Kidney (tissue), 14 donors: ENCODE results near the gene CCDC57. TPM values are rescaled to one million over a fixed set of nuclear protein-coding genes. Genes with fewer than 3 reads are reported as not detected.

ENCODE experiments used
- DNase-seq, 5 donors: peaks; one replicate each; pipeline ENCODE4 v3.0.0-alpha.2; 2013 to 2020
- FAIRE-seq: peaks from 2 replicates; lab custom pipeline; 2012; peaks lifted over from hg19 to GRCh38; lab: Jason Lieb, UNC
- H3K27ac ChIP-seq, 2 donors: one replicate each; pipeline ENCODE4 v1.7.0; 2013; ENCODE audit warnings: low read depth in 2 of 2, low read length in 2 of 2, inconsistent platforms in 1 of 2
- H3K27me3 ChIP-seq: one replicate; pipeline ENCODE4 v1.7.1; 2013; ENCODE audit warnings: low read length, inconsistent platforms; ENCODE audit not compliant: control insufficient read depth, insufficient read depth
- H3K36me3 ChIP-seq, 3 donors: one replicate each; pipeline versions ENCODE4 v1.7.0 to v1.7.1; 2013; ENCODE audit warnings: low read length in 3 of 3, control low read depth in 1 of 3, inconsistent platforms in 1 of 3; ENCODE audit not compliant: insufficient read depth in 3 of 3, control insufficient read depth in 2 of 3
- H3K4me1 ChIP-seq, 3 donors: one replicate each; pipeline versions ENCODE4 v1.7.0 to v1.7.1; 2013; ENCODE audit warnings: low read length in 3 of 3, inconsistent platforms in 1 of 3, low read depth in 1 of 3; ENCODE audit not compliant: control insufficient read depth in 2 of 3, insufficient read depth in 2 of 3
- H3K4me3 ChIP-seq, 3 donors: one replicate each; pipeline versions ENCODE4 v1.7.0 to v1.8.1; 2013; ENCODE audit warnings: low read length in 3 of 3, control low read depth in 1 of 3, inconsistent platforms in 1 of 3
- H3K9ac ChIP-seq, 3 donors: one replicate each; pipeline versions ENCODE4 v1.7.0 to v1.7.1; 2013; ENCODE audit warnings: low read length in 3 of 3, control low read depth in 1 of 3, inconsistent platforms in 1 of 3
- H3K9me3 ChIP-seq, 3 donors: one replicate each; pipeline versions ENCODE4 v1.7.0 to v1.7.1; 2013; ENCODE audit warnings: low read length in 3 of 3, control low read depth in 1 of 3, inconsistent platforms in 1 of 3; ENCODE audit not compliant: control insufficient read depth in 2 of 3, insufficient read depth in 1 of 3
- intact Hi-C: fragments of 100-400 bp; cut with DNase I; formaldehyde crosslinking; loops from one replicate; pipeline ENCODE4 v1.11.1; 2022
- polyA plus RNA-seq: library from polyadenylated mRNA; stranded (reverse); fragments of 350-450 nt; fragmentation: Illumina TruSeq; extraction: RNeasy Lipid Tissue Mini Kit (QIAGEN cat#74804); gene quantifications from one replicate; pipeline ENCODE4 v1.2.3, GENCODE V29; 2014; ENCODE audit warnings: low read depth, low replicate concordance; ENCODE audit not compliant: insufficient read depth
- total RNA-seq: library from RNA; stranded (reverse); fragmentation: NEBNext Ultra II Directional; extraction: Animal tissue kit (Norgen Biotek cat#: 25700); gene quantifications from one replicate; pipeline ENCODE4 v1.2.1, GENCODE V29; 2021
- TF ChIP-seq, protein P1 (sequence below): IDR thresholded peaks from 3 replicates; pipeline ENCODE4 v1.5.1; 2012; ENCODE audit warnings: mild to moderate bottlenecking, moderate library complexity, borderline replicate concordance; ENCODE audit not compliant: insufficient read depth; ENCODE audit errors: extremely low read depth
- donor health status: control.
- donor health status: control.
- donor health status: control.
- donor health status: control.
- donor health status: control.
- donor health status: DM: yes; HTN: yes; CAD: no.
- donor health status: Normal renal cell carcinoma (clear cell type).

The CCDC57 gene
- total and polyA plus RNA-seq, 2 donors from 2014 or later: 46.7 to 79.4 TPM

DNA sequence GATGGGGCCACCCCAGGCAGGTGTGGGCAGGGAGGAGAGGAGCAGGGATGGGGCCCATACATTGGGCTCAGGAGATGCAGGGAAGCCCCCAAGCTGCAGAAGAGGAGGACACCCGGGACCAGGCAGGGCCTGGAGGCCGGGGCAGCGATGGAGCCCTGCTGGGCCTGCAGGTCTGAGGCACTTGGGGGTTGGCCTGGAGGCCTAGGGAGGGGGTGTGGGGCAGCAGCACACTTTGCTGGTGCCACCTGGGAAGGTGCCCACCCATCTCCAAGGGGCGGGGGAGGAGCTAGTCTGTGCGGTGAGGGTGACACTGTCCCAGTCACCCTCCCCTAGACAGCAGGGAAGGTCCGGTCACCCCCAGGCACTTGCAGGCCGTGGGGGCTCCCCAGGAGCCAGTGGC, 6.4 kb upstream of the CCDC57 start:
- no peak overlapping the region for H3K27ac ChIP-seq
- H3K9me3 ChIP-seq: no peaks in the 10 kb centered on the region
- intact Hi-C loops: no loop called here
- peaks cover 0 to 23% (median 5%) of the 10 kb centered on the region in 3 donors for H3K4me1 ChIP-seq
- peak in 1 of 5 donors; percentile 71 for DNase-seq
- TF ChIP-seq, protein P1, sequence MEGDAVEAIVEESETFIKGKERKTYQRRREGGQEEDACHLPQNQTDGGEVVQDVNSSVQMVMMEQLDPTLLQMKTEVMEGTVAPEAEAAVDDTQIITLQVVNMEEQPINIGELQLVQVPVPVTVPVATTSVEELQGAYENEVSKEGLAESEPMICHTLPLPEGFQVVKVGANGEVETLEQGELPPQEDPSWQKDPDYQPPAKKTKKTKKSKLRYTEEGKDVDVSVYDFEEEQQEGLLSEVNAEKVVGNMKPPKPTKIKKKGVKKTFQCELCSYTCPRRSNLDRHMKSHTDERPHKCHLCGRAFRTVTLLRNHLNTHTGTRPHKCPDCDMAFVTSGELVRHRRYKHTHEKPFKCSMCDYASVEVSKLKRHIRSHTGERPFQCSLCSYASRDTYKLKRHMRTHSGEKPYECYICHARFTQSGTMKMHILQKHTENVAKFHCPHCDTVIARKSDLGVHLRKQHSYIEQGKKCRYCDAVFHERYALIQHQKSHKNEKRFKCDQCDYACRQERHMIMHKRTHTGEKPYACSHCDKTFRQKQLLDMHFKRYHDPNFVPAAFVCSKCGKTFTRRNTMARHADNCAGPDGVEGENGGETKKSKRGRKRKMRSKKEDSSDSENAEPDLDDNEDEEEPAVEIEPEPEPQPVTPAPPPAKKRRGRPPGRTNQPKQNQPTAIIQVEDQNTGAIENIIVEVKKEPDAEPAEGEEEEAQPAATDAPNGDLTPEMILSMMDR: no peak
- no peak overlapping the region for H3K9ac ChIP-seq
- no peaks in the 10 kb centered on the region for H3K27me3 ChIP-seq
- no peak overlapping the region for H3K4me3 ChIP-seq
- H3K36me3 ChIP-seq: no peaks in the 10 kb centered on the region
- no peak for FAIRE-seq

DNA sequence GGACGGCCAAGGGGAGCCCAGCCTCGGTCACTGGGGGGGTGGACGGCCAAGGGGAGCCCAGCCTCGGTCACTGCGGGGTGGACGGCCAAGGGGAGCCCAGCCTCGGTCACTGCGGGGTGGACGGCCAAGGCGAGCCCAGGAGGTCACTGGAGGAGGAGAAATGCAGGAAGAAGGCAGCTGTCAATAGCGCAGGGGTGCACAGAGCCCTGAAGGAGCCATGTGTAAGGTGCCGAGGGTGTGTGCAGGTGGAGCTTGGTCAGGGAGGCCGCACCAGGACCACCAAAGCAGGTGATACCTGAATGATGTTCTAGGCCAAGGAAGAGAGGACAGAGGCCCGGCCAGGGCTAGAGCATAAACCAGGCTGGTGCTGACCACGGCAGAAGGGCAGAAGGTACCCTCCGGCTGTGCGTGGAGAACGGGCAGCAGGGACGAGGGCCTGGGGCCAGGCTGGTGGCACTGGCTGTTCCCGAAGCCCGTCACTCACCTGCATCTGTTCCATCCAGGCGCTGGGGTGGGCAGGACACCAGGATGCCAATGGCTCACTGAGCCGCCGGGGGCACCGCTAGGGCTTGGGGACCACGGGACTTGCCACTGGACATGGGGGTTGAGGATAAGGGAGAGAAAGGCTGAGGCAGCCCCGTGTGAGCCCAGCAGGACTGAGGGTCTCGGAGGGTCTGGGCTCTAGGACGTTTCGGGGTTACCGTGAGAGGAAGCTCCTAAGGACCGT, 5.9 kb upstream of the CCDC57 start:
- Histone ChIP-seq H3K4me1 (peaks cover 0 to 24% (median 5%) of the 10 kb centered on the region in 3 donors), H3K9ac (no peak overlapping the region), H3K4me3 (no peak overlapping the region), H3K9me3 (no peaks in the 10 kb centered on the region), H3K36me3 (no peaks in the 10 kb centered on the region), H3K27ac (no peak overlapping the region), H3K27me3 (no peaks in the 10 kb centered on the region)
- FAIRE-seq (no peak), DNase-seq (peak in 1 of 5 donors; percentile 82)
- intact Hi-C loops: no loop called here
- TF ChIP-seq, protein P1: no peak

DNA sequence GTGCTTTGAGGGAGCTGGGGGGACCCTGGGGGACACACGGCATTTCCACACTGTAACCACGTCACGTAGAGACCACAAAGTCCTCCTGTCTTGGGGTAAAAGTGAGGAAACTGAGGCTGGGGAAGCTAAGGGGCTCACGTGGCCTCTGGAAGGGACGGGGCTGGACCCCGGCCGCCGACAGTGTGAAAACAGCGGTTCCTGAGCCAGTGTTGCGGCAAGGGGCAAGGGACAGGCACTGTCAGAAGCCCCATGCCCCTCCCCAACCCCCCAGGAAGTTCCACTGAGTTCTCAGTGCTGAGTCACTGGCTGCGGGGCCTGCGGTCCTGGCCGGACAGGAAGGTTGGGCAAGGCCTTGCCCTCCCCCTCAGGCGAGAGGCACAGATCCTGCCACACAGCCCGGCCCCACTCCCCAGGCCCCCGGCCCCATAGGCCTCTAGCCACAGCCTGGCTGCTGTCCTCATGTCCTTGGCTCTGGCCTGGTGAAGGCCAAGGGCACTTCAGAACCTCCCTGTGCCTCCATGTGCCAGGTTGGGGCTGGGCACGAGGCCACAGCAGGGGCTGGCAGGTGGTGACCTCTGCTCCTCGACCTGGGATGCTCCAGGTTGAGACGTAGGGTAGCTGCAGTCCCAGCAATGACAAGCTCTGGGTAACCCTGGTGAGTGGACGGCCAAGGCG, 5.0 kb upstream of the CCDC57 start:
- Histone ChIP-seq H3K9ac (no peak overlapping the region), H3K4me1 (peaks cover 0 to 26% (median 5%) of the 10 kb centered on the region in 3 donors), H3K36me3 (no peaks in the 10 kb centered on the region), H3K9me3 (no peaks in the 10 kb centered on the region), H3K27ac (peak overlapping the region; percentile 90 to 94), H3K27me3 (no peaks in the 10 kb centered on the region), H3K4me3 (no peak overlapping the region)
- TF ChIP-seq, protein P1: no peak
- FAIRE-seq (no peak), DNase-seq (peak in 1 of 5 donors; percentile 95)
- intact Hi-C loops: no loop called here
